Germinal center (tissue), 1 donor: ENCODE data around the gene UBR3.
"Not testable (repeated sequence)": the region's sequence is repeated elsewhere in the genome, so short reads cannot be mapped to it uniquely, and the experiment has no call there.

Experiments
- DNase-seq: peaks from one replicate; pipeline ENCODE4 v3.0.0; 2012; ENCODE audit warnings: mixed read lengths, low spot score

The UBR3 gene

GRCh38 chr2:169955940-169956339 lies 128.7 kb downstream of the UBR3 start:
- no peak for DNase-seq

DNA sequence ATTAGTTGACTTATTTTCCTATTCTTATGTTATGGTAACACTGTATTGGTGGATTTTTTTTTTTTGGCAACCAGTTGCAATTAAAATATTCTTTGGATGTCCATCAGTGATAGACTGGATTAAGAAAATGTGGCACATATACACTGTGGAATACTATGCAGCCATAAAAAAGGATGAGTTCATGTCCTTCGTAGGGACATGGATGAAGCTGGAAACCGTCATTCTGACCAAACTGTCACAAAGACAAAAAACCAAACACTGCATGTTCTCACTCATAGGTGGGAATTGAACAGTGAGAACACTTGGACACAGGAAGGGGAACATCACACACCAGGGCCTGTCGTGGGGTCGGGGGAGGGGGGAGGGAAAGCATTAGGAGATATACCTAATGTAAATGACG lies 130.0 kb downstream of the UBR3 start:
- not testable (repeated sequence) for DNase-seq

GRCh38 chr2:169961911-169962310 lies 134.7 kb downstream of the UBR3 start:
- DNase-seq, result no peak

- DNase-seq, result no peak
Measured at GRCh38 chr2:169963786-169964185, 136.5 kb downstream of the UBR3 start.

DNA sequence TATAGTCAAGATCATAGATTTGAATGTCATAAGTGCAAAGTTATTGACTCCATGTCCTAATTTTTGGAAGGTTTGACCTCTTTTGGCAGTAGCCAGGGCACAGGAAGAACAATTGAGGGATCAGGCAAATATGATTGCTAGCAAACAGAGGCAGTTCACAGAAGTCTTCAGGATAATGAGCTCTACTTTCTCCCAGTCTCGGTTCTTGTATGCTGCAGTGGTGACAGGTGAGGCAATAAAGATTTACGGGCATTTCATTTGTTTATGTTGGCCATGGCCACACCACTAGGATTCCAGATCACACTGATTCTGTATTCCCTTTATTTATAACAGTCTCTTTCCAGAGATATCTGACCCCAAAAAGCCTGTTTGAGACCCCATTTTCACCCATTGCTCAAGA lies 137.5 kb downstream of the UBR3 start:
- DNase-seq, result no peak

DNA sequence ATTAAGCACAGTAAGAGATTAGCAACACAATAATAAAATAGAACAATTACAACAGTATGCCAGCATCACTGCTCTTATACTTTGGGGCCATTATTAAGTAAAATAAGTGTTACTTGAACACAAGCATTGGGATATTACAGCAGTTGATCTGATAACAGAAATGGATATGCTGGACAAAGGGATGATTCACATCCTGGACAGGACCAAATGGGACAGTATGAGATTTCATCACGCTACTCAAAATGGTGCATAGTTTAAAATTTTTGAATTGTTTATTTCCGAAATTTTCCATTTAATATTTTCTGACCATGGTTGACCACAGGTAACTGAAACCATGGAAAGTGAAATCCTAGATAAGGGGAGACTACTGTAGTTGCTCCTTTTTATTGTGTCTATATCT lies 138.2 kb downstream of the UBR3 start:
- DNase-seq, result no peak

GRCh38 chr2:169966454-169966853 lies 139.2 kb downstream of the UBR3 start:
- DNase-seq, result no peak

DNA sequence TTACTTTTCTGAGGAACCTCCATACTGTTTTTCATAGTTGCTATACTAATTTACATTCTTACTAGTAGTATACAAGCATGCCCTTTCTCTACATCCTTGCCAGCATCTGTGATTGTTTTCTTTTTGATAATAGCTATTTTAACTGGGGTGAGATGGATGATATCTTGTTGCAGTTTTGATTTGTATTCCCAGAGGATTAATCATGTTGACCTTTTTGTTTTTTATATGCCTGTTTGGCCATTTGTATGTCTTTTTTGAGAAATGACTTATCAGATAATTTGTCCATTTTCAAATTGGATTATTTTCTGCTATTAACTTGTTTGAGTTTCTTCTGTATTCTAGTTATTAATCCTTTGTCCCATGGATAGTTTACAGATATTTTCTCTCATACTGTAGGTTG lies 141.5 kb downstream of the UBR3 start:
- no peak for DNase-seq

GRCh38 chr2:169975221-169975620 lies 148.0 kb downstream of the UBR3 start:
- no peak for DNase-seq

DNA sequence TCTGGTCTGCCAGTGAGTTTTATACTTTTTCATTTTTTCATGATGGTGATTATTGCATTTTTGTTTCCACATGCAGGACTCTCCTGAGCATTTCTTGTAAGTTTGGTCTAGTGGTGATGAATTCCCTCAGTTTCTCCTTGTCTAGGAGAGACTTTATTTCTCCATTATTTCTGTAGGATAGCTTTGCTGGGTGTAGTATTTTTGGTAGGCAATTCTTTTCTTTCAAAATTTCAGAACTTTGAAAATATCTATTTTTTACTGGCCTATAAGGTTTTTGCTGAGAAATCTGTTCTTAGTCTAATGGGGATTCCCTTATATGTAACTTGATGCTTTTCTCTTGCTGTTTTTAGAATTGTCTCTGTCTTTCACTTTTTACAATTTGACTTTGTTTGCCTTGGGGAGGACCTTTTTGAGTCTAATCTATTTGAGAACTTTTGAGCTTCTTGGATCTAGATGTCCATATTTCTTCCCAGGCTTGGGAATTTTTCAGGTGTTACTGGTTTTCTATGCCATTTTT lies 149.1 kb downstream of the UBR3 start:
- DNase-seq, result no peak

DNA sequence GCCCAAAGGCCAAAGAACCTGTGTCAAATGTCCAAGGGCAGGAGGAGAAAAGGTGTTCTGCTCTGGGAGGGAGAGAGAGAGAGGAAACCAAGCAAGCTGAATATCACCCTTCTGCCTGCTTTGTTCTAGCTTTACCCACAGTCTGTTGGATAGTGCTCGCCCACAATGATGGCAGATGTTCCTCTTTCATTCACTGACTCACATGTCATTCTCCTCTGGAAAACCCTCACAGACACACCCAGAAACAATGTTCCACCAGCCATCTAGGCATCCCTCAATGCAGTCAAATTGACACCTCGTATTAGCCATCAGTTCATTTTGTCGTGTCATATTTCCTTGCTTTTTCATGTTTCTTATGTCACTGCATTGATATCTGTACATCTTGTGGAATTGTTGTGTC lies 150.3 kb downstream of the UBR3 start:
- DNase-seq, result no peak

DNA sequence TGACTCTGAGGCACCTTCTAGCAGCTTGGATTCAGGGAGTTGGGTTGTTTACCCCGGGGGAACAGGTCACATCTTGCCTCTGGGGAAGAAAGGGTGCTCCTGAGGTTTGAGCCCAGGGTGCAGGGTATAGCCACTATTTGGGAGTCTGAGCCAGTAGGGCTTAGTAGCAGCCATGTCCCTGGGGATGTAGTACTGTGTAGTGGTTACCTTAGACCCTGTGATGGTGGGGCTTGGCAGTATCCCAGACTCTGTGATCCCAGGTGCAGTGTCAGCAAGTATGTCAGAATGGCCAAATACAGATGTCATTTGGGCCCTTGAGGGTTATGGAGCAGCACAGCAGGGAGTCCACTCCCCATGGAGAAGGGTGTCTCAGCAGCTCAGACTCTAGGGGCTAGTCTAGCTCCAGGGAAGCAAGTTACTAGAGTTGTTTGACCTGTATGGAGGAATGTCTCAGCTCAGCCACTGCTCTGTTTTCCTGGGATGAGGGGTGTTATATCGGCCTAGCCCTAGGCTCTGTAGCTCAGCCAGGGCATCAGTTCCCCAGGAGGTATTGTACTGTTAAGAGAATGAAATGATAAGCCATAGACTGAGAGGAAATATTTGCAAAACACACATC lies 151.3 kb downstream of the UBR3 start:
- DNase-seq, result no peak

DNA sequence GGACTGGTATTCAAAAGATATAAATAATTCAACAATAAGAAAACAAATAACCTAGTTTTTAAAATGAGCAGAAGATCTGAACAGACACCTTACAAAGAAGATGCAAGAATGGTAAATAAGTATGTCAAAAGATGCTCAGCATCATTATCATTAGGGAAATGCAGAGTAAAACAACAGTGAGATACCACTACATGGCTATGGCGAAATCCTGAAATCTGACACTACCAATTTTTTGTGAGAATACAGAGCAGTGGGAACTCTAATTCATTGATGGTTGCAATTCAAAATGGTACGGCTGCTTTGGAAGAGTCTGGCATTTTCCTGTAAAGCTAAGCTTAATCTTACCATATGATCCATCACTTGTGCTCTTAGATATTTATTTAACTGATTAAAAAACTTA lies 151.8 kb downstream of the UBR3 start:
- no peak for DNase-seq

DNA sequence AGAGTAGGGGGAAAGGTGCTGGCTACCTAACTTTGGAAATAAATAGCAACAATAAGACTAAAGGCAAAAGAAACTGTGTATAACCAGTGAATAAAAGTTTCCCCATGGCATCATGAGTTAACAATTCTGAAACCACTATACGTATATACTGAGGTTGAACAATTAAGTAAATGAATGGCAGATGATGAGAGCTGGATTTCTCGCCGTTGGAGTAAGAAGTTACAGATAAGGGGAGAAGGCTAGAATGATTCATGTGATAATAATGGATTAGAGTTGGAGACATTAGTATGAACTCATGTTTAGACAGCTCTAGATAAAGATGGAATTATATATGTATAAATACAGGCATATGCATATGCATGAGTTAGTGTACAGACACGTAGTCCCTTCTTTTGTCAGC lies 152.7 kb downstream of the UBR3 start:
- no peak for DNase-seq

DNA sequence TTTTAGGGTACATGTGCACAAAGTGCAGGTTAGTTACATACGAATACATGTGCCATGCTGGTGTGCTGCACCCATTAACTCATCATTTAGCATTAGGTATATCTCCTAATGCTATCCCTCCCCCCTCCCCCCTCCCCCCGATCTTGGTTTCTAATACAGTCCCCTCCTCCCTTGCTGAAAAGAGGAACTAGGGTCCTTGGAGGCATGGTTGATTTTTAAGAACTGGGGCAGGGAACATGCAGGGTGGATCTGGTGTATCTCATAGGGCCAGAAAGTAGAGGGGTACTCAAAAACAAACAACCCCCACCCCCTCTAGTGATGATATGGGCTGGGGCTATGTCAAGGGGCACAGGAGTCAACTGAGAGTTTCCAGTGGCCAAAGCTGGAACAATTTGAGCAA lies 153.4 kb downstream of the UBR3 start:
- no peak for DNase-seq

- DNase-seq, result no peak
Measured at GRCh38 chr2:169982929-169983328, 155.7 kb downstream of the UBR3 start.

DNA sequence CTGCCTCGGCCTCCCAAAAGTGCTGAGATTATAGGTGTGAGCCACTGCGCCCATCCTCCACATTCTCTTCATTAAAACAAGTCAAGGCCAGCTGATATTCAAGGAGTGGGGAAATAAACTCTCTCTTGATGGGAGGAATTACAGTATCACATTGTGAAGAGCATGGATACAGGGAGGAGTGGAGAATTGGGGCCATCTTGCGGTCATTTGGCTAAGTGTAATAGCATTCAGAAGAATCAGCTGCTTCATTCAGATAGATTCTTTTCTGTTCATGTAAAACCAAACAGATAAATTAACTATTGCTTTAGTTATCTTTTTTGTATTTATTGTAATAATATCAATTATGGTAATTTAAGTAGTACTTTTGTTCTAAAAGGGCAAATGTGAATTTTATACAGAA lies 156.3 kb downstream of the UBR3 start:
- no peak for DNase-seq

GRCh38 chr2:169984145-169984544 lies 156.9 kb downstream of the UBR3 start:
- DNase-seq, result no peak

DNA sequence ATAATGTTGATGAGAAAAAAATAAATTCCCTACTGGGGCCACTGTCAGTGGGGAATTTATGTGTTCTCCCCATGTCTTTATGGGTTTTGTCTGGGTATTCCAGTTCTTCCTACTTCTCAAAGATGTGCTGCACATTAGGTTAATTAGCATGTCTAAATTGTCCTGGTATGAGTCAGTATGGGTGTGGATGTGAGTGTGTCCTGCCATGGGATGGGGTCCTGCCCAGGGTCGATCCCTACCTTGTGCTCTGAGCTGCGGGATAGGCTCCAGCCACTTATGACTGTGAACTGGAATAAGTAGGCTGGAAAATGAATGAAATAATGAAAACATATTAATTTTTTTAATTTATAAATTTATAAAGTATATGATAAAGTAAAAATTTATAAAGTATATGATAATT lies 167.5 kb downstream of the UBR3 start:
- no peak for DNase-seq

DNA sequence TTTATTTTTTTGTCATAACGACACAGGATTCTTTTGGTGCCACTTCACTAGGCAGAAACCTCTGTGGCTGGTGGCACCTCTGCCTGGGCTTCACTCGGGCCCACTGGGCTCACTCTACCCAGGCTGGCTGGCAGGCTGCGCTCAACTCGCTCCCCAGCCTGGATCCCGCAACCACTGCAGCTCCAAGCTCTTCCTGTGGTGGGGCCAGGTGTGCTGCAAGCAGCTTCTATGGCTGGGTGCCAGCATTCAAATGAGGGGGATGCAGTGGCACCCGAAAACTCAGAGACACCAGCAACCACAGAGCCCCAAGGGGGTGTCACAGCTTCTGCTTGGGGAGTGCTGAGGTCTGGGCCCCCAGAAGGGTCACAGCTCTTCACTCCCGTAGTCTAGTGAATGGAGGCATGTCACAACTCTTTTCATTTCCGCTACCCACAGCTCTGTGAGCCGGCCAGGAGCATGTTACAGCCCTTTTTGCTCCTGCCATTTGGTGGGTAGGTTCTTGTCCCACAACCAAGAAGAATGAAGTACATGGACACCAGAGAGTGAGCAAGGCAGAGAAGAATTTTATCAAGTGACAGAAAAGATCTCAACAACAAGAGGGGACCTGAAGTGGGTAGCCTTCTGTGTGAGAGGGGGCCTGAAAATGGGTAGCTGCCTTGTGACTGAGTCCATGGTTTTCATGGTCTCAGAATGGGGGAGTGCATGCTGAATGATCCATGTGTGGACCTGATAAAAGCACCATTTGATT lies 170.1 kb downstream of the UBR3 start:
- no peak for DNase-seq

DNA sequence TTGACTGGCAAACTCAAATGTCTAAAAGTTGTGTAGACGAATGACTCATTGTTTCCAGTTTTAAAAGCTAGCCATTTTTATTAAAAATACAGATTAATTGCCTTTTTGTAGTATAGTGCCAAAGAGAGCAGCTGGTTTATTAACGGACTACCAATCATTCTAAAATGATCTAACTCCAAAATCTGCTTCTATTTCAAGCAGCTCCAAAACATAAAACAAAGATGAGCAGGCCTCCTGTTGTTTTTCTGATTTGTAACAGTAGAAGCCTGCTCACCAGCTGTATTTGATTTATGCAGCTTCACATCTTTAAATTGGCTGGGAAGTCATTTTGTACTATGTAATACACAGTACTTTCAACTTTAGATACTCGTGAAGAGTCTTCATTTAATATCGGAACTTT lies 171.8 kb downstream of the UBR3 start:
- DNase-seq, result no peak

- no peak for DNase-seq
Measured at GRCh38 chr2:170002096-170002495, 174.8 kb downstream of the UBR3 start.

DNA sequence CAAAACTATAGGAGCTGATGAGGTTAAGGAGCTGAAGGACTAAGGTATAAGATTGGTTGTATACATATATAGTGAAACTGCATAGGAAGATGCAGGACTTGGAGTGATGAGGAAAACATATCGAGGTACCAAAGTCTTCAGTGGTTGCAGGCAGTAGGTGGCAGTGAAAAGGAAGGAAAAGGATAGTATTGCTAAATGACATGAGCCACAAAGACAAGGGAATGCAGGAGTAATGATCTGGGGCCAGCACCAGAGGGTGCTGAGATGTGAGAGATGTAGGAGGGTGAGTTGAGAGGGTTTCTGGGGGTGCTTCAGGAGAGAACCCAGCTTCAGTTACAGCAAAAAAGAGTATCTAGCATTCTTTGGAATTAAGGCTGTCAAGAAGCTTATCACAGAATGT lies 178.4 kb downstream of the UBR3 start:
- DNase-seq, result no peak
